AG04449 (cell line): ENCODE data around the gene E2F6.

ENCODE experiments used
- CTCF ChIA-PET: fragments of 350-600 bp; formaldehyde crosslinking; extraction: SDS; loops from one replicate; lab custom pipeline; 2021; ENCODE audit warnings: antibody characterized with exemption; lab: Yijun Ruan, JAX
- POLR2A ChIA-PET: fragments of 400-600, 350-600 bp; formaldehyde crosslinking; extraction: SDS; loops from one replicate; lab custom pipeline; 2020; ENCODE audit warnings: antibody characterized with exemption, inconsistent platforms; lab: Yijun Ruan, JAX
- DNase-seq: peaks from one replicate; pipeline ENCODE4 v3.0.0-alpha.2; 2010; ENCODE audit warnings: low read depth, low spot score
- H3K4me3 ChIP-seq: 2 replicates; pipeline ENCODE4 v1.5.1; 2011; ENCODE audit warnings: low read depth, mild to moderate bottlenecking, control low read depth, low read length
- CTCF ChIP-seq: IDR thresholded peaks from one replicate; pipeline ENCODE4 v1.5.1; 2011; ENCODE audit warnings: mild to moderate bottlenecking, moderate library complexity, low read length, control low read depth, inconsistent platforms; ENCODE audit not compliant: insufficient read depth; ENCODE audit errors: missing control alignments

The E2F6 gene

GRCh38 chr2:11465485-11466306 is at the start of gene E2F6:
Gene E2F6, minus strand, starts transcription at chr2:11466161. Its CDS starts 282 bp downstream, at chr2:11465879.
- DNase-seq, result peak; percentile 49
- H3K4me3 ChIP-seq, result peak within 1 kb of the TSS; percentile 74
- POLR2A ChIA-PET, result interaction anchor here (0.5 kb wide), 1 partner anchor 10 kb away, joined by 4 read pairs; no protein-coding TSS in a partner anchor
- TF ChIP-seq CTCF, result no peak
- CTCF ChIA-PET, result interaction anchor here (0.7 to 3.9 kb wide), 8 partner anchors 11 to 341 kb away, joined by 3 to 17 read pairs (median 6); no protein-coding TSS in a partner anchor

GRCh38 chr2:11515490-11515981 is 49.6 kb upstream of the E2F6 start:
- H3K4me3 ChIP-seq, result no peak overlapping the region
- DNase-seq, result no peak
- TF ChIP-seq CTCF, result no peak
- CTCF ChIA-PET, result no interaction called here
- POLR2A ChIA-PET, result no interaction called here

GRCh38 chr2:11514904-11515303 is 48.9 kb upstream of the E2F6 start:
- ChIA-PET CTCF (no interaction called here), POLR2A (no interaction called here)
- H3K4me3 ChIP-seq, result no peak overlapping the region
- DNase-seq, result no peak
- no peak for TF ChIP-seq CTCF

GRCh38 chr2:11514081-11514730 is 48.2 kb upstream of the E2F6 start:
- no peak for DNase-seq
- ChIA-PET CTCF (no interaction called here), POLR2A (no interaction called here)
- no peak overlapping the region for H3K4me3 ChIP-seq
- no peak for TF ChIP-seq CTCF

- H3K4me3 ChIP-seq, result no peak overlapping the region
- no peak for TF ChIP-seq CTCF
- ChIA-PET POLR2A (no interaction called here), CTCF (interaction anchor here (1.4 kb wide), 1 partner anchor 69 kb away, joined by 6 read pairs; no protein-coding TSS in a partner anchor)
- no peak for DNase-seq
Observed at GRCh38 chr2:11513319-11513718, 47.4 kb upstream of the E2F6 start.

- TF ChIP-seq CTCF, result no peak
- POLR2A ChIA-PET, result no interaction called here
- H3K4me3 ChIP-seq, result no peak overlapping the region
- CTCF ChIA-PET, result interaction anchor here (1.0 to 1.4 kb wide), 2 partner anchors 70 to 72 kb away, joined by 3 to 6 read pairs; no protein-coding TSS in a partner anchor
- DNase-seq, result no peak
Observed at GRCh38 chr2:11512431-11512830, 46.5 kb upstream of the E2F6 start.
